Measurements from ENCODE around the gene AQP10.

DNA sequence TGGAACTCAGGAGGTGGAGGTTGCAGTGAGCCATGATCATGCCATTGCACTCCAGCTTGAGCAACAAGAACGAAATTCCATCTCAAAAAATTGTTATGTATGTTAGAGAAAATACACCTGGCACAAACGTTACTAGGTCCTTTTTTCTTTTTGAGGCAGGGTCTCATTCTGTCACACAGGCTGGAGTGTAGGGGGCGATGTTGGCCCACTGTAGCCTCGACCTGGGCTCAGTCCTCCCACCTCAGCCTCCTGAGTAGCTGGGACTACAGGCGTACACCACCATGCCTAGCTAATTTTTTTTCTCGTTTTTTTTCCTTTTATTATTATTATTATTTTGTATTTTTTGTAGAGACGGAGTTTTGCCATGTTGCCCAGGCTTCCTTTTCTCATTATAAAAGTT is 44.1 kb upstream of the AQP10 start:
- TF ChIP-seq, protein P1, sequence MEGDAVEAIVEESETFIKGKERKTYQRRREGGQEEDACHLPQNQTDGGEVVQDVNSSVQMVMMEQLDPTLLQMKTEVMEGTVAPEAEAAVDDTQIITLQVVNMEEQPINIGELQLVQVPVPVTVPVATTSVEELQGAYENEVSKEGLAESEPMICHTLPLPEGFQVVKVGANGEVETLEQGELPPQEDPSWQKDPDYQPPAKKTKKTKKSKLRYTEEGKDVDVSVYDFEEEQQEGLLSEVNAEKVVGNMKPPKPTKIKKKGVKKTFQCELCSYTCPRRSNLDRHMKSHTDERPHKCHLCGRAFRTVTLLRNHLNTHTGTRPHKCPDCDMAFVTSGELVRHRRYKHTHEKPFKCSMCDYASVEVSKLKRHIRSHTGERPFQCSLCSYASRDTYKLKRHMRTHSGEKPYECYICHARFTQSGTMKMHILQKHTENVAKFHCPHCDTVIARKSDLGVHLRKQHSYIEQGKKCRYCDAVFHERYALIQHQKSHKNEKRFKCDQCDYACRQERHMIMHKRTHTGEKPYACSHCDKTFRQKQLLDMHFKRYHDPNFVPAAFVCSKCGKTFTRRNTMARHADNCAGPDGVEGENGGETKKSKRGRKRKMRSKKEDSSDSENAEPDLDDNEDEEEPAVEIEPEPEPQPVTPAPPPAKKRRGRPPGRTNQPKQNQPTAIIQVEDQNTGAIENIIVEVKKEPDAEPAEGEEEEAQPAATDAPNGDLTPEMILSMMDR (IDR thresholded peaks at IDR 0.05): no peak
- no peak for TF ChIP-seq POLR2A (IDR thresholded peaks at IDR 0.05)
